Measurements from ENCODE around the gene ATF6. TPM values are rescaled to one million over a fixed set of nuclear protein-coding genes. Genes with fewer than 3 reads are reported as not detected.

The ATF6 gene
- total RNA-seq, 1 donor from 2014 or later, result 21.1 TPM

- no peak for DNase-seq (ENCODE audit: extremely low spot score in 2 of 2)
- TF ChIP-seq CTCF (IDR thresholded peaks at IDR 0.05), result no peak
- TF ChIP-seq POLR2AphosphoS5 (IDR thresholded peaks at IDR 0.05; ENCODE audit: insufficient read depth in 1 of 2, low read depth in 1 of 2), result no peak
- H3K9me3 ChIP-seq, result no peaks in the 10 kb centered on the region
These were observed 174.9 kb downstream of the ATF6 start for GRCh38 chr1:161940866-161941591.

DNA sequence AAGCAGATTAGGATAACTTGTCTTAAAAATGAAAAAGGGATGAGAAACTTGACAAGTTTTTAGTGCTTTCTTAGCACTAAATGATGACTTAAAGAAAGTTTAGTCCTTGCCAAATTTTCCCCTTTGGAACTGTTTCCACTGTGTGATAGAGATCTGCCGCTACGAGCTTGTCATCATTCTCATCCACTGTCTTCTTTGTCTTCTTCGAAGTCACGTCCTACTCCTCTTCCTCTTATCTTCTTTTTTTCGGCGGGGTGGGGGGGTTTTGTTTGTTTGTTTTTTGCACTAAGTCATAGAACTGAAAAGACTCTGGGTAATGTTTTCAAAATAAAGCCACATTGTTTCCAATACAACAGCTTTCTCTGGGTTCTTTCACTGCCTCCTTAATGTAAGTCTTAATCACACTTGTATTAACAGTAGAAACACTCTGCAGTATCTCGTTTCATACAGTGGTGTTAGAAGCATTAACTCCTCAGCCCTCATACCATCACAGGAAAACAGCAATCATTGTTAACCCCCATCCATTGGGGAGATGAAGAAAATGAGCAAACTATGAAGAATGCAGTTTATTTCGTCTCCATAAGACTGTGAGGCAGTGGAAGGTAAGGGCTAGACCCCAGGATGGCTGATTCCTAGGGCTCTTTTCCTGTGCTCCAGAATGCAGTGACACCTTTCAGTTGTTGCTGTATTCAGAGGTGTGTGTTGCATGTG is 175.8 kb downstream of the ATF6 start:
- intact Hi-C loops (cut with DNase I), result no loop called here
- peaks cover 10% of the 10 kb centered on the region for H3K4me1 ChIP-seq
- no peaks in the 10 kb centered on the region for H3K9me3 ChIP-seq
- H3K36me3 ChIP-seq, result peaks cover 0 to 9% of the 10 kb centered on the region in 2 donors
- no peak for DNase-seq (ENCODE audit: extremely low spot score in 2 of 2)
- TF ChIP-seq POLR2A (IDR thresholded peaks at IDR 0.05) (no peak), CTCF (IDR thresholded peaks at IDR 0.05) (no peak), POLR2AphosphoS5 (IDR thresholded peaks at IDR 0.05; ENCODE audit: insufficient read depth in 1 of 2, low read depth in 1 of 2) (no peak)
- no peak overlapping the region for H3K4me3 ChIP-seq
- H3K27ac ChIP-seq, result no peak overlapping the region
- H3K27me3 ChIP-seq, result no peaks in the 10 kb centered on the region

More at GRCh38 chr1:161940866-161941591, 174.9 kb downstream of the ATF6 start:
- Histone ChIP-seq H3K36me3 (peaks cover 0 to 9% of the 10 kb centered on the region in 2 donors), H3K27ac (no peak overlapping the region), H3K4me3 (no peak overlapping the region), H3K27me3 (no peaks in the 10 kb centered on the region), H3K4me1 (peaks cover 10% of the 10 kb centered on the region)
- intact Hi-C loops (cut with DNase I), result no loop called here

DNA sequence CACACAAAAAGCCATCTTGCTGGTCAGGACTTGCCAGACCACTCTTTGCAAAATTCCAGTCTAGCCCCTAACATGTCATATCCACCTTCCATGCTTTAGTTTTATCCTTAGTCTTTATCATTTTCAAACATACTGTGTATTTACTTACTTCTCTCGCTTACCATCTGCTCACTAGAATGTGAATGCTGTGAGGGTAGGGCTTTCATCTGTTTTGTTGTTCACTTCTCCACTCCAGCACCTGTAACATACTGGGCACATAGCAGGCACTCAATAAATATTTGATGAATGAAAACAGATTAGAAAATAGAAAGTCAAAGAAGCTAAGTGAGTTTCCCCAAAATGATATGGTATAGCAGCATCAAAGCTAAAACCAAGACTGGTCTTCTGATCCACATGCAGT is 177.6 kb downstream of the ATF6 start:
- Histone ChIP-seq H3K36me3 (peaks cover 0 to 9% of the 10 kb centered on the region in 2 donors), H3K27ac (no peak overlapping the region), H3K4me1 (peaks cover 14% of the 10 kb centered on the region), H3K9me3 (no peaks in the 10 kb centered on the region), H3K27me3 (no peaks in the 10 kb centered on the region), H3K4me3 (no peak overlapping the region)
- intact Hi-C loops (cut with DNase I), result no loop called here
- TF ChIP-seq CTCF (IDR thresholded peaks at IDR 0.05), result no peak
- TF ChIP-seq POLR2AphosphoS5 (IDR thresholded peaks at IDR 0.05; ENCODE audit: insufficient read depth in 1 of 2, low read depth in 1 of 2), result no peak
- no peak for TF ChIP-seq POLR2A (IDR thresholded peaks at IDR 0.05)
- DNase-seq (ENCODE audit: extremely low spot score in 2 of 2), result no peak

GRCh38 chr1:161944381-161944780 is 178.3 kb downstream of the ATF6 start:
- H3K27me3 ChIP-seq, result no peaks in the 10 kb centered on the region
- no peak for TF ChIP-seq POLR2AphosphoS5 (IDR thresholded peaks at IDR 0.05; ENCODE audit: insufficient read depth in 1 of 2, low read depth in 1 of 2)
- no peak for TF ChIP-seq POLR2A (IDR thresholded peaks at IDR 0.05)
- TF ChIP-seq CTCF (IDR thresholded peaks at IDR 0.05), result no peak
- H3K36me3 ChIP-seq, result peaks cover 0 to 9% of the 10 kb centered on the region in 2 donors
- H3K4me3 ChIP-seq, result no peak overlapping the region
- DNase-seq (ENCODE audit: extremely low spot score in 2 of 2), result no peak
- peaks cover 20% of the 10 kb centered on the region for H3K4me1 ChIP-seq
- no peak overlapping the region for H3K27ac ChIP-seq
- no peaks in the 10 kb centered on the region for H3K9me3 ChIP-seq
- intact Hi-C loops (cut with DNase I), result no loop called here
